ENCODE results near the gene SLC27A6.

The SLC27A6 gene

DNA sequence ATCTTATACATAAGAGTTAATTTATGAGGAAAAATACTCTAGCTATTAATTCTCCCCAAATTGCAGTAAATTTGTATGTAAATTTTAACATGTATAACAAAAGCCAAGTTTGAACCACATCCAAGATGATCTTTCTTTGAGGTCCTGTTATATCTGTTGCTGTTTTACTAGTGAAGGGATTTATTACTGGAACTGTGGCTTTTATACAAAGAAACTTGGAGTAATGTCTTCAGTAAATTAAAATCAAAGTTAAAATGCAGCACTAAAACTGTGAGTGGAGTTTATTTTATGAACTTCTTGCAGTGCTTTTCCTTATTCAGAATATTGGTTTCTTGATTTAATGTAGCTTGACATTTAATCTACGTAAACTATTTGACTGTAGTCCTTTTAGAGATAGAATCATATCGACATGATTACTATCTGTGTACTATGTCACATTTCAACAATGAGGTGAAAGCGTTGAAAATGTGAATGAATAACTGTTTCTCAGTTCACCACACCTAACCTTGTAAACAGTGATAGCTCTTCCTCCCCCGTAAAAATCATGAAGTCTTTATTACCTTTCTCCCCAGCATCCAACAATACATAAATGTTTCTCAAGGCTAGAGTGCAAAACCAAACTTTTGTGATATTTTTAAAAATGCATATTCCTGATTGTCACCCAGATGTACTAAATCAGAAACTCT is 76.1 kb downstream of the SLC27A6 start:
- TF ChIP-seq, protein P1, sequence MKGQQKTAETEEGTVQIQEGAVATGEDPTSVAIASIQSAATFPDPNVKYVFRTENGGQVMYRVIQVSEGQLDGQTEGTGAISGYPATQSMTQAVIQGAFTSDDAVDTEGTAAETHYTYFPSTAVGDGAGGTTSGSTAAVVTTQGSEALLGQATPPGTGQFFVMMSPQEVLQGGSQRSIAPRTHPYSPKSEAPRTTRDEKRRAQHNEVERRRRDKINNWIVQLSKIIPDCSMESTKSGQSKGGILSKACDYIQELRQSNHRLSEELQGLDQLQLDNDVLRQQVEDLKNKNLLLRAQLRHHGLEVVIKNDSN (IDR thresholded peaks at IDR 0.05) = no peak
- TF ChIP-seq ZBTB7A (IDR thresholded peaks at IDR 0.05; ENCODE audit: low read depth) (no peak), RAD21 (IDR thresholded peaks at IDR 0.05; ENCODE audit: low read depth) (no peak), EGR1 (IDR thresholded peaks at IDR 0.05) (no peak), TEAD4 (IDR thresholded peaks at IDR 0.05) (no peak), TAF1 (IDR thresholded peaks at IDR 0.05; ENCODE audit: low read depth) (no peak), YY1 (IDR thresholded peaks at IDR 0.05; ENCODE audit: low read depth) (no peak), FOXM1 (IDR thresholded peaks at IDR 0.05; ENCODE audit: borderline replicate concordance, low read depth) (no peak), CEBPB (IDR thresholded peaks at IDR 0.05) (no peak), EP300 (IDR thresholded peaks at IDR 0.05; ENCODE audit: borderline replicate concordance) (no peak), TCF12 (IDR thresholded peaks at IDR 0.05; ENCODE audit: low read depth) (no peak)
- TF ChIP-seq, protein P2, sequence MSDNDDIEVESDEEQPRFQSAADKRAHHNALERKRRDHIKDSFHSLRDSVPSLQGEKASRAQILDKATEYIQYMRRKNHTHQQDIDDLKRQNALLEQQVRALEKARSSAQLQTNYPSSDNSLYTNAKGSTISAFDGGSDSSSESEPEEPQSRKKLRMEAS (IDR thresholded peaks at IDR 0.05) = no peak
- TF ChIP-seq, protein P3, sequence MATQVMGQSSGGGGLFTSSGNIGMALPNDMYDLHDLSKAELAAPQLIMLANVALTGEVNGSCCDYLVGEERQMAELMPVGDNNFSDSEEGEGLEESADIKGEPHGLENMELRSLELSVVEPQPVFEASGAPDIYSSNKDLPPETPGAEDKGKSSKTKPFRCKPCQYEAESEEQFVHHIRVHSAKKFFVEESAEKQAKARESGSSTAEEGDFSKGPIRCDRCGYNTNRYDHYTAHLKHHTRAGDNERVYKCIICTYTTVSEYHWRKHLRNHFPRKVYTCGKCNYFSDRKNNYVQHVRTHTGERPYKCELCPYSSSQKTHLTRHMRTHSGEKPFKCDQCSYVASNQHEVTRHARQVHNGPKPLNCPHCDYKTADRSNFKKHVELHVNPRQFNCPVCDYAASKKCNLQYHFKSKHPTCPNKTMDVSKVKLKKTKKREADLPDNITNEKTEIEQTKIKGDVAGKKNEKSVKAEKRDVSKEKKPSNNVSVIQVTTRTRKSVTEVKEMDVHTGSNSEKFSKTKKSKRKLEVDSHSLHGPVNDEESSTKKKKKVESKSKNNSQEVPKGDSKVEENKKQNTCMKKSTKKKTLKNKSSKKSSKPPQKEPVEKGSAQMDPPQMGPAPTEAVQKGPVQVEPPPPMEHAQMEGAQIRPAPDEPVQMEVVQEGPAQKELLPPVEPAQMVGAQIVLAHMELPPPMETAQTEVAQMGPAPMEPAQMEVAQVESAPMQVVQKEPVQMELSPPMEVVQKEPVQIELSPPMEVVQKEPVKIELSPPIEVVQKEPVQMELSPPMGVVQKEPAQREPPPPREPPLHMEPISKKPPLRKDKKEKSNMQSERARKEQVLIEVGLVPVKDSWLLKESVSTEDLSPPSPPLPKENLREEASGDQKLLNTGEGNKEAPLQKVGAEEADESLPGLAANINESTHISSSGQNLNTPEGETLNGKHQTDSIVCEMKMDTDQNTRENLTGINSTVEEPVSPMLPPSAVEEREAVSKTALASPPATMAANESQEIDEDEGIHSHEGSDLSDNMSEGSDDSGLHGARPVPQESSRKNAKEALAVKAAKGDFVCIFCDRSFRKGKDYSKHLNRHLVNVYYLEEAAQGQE (IDR thresholded peaks at IDR 0.05; ENCODE audit: low read depth) = no peak

DNA sequence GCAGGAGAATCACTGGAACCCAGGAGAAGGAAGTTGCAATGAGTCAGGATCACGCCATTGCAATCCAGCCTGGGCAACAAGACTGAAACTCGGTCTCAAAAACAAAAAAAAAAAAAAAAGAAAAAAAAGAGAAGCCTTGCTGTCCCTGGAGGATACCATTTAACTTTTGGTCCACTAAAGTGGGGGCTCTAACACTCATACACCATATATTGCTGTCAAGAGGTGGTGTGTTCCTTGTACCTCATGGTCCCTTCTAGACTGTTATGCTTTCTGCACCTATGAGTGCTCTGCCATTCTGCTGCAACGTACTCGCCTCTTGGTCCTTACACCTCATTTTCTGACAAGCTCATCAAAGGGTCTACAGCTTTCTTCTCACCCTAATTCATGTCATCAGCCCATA is 77.0 kb downstream of the SLC27A6 start:
- TF ChIP-seq CEBPB (IDR thresholded peaks at IDR 0.05) = no peak

DNA sequence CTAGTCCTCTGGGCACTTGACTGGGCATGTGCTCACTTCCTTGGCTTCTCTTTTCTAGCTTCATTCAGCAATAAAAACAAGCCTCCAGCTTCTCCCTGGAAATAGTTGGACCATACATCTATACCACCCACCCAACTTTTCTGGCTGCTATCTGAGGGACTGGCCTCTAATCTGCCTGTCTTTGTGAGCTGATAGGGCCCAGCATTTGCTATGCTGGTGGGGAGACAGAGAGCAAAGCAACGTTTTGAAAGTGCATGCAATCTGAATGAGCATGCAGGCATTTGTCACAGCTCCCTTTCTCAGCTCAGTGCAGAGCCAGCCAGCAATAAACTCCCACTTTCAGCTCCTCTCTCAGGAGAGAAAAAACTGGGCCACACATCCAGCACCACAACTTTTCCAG is 78.6 kb downstream of the SLC27A6 start:
- TF ChIP-seq TCF12 (IDR thresholded peaks at IDR 0.05; ENCODE audit: low read depth) = no peak
- no peak for TF ChIP-seq TAF1 (IDR thresholded peaks at IDR 0.05; ENCODE audit: low read depth)
- TF ChIP-seq EGR1 (IDR thresholded peaks at IDR 0.05) = no peak
- TF ChIP-seq TEAD4 (IDR thresholded peaks at IDR 0.05) = no peak
- TF ChIP-seq NFIC (IDR thresholded peaks at IDR 0.05) = no peak
- no peak for TF ChIP-seq YY1 (IDR thresholded peaks at IDR 0.05; ENCODE audit: low read depth)
- no peak for TF ChIP-seq CREB1 (IDR thresholded peaks at IDR 0.05; ENCODE audit: low read depth)
- TF ChIP-seq RAD21 (IDR thresholded peaks at IDR 0.05; ENCODE audit: low read depth) = no peak
- TF ChIP-seq, protein P2 (IDR thresholded peaks at IDR 0.05) = no peak
- no peak for TF ChIP-seq FOXM1 (IDR thresholded peaks at IDR 0.05; ENCODE audit: borderline replicate concordance, low read depth)
- no peak for TF ChIP-seq CEBPB (IDR thresholded peaks at IDR 0.05)
- TF ChIP-seq, protein P1 (IDR thresholded peaks at IDR 0.05) = no peak
- no peak for TF ChIP-seq EP300 (IDR thresholded peaks at IDR 0.05; ENCODE audit: borderline replicate concordance)
- TF ChIP-seq ZBTB7A (IDR thresholded peaks at IDR 0.05; ENCODE audit: low read depth) = no peak
- TF ChIP-seq, protein P3 (IDR thresholded peaks at IDR 0.05; ENCODE audit: low read depth) = no peak

DNA sequence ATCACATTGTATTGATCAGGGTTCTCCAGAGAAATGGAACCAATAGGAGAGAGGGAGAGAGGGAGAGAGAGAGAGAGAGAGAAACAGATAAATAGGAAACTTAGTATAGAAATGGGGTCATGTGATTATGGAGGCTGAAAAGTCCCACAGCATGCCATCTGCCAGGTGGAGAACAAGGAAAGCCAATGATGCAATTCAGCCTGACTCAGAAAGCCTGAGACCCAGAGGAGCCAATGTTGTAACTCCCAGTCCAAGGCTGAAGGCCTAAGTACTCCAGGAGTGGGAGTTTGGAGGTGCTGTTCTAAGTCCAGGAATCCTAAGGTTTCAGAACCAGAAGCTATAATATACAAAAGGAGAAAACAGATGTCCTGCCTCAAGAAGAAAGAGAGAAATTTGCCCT is 80.9 kb downstream of the SLC27A6 start:
- TF ChIP-seq, protein P3 (IDR thresholded peaks at IDR 0.05; ENCODE audit: low read depth) = no peak
- no peak for TF ChIP-seq NFIC (IDR thresholded peaks at IDR 0.05)
- no peak for TF ChIP-seq CREB1 (IDR thresholded peaks at IDR 0.05; ENCODE audit: low read depth)
- no peak for TF ChIP-seq CEBPB (IDR thresholded peaks at IDR 0.05)
- no peak for TF ChIP-seq RAD21 (IDR thresholded peaks at IDR 0.05; ENCODE audit: low read depth)
- no peak for TF ChIP-seq EP300 (IDR thresholded peaks at IDR 0.05; ENCODE audit: borderline replicate concordance)
- no peak for TF ChIP-seq ZBTB7A (IDR thresholded peaks at IDR 0.05; ENCODE audit: low read depth)
- no peak for TF ChIP-seq TCF12 (IDR thresholded peaks at IDR 0.05; ENCODE audit: low read depth)
- TF ChIP-seq, protein P1 (IDR thresholded peaks at IDR 0.05) = no peak
- TF ChIP-seq TAF1 (IDR thresholded peaks at IDR 0.05; ENCODE audit: low read depth) = no peak
- TF ChIP-seq YY1 (IDR thresholded peaks at IDR 0.05; ENCODE audit: low read depth) = no peak
- no peak for TF ChIP-seq EGR1 (IDR thresholded peaks at IDR 0.05)
- TF ChIP-seq TEAD4 (IDR thresholded peaks at IDR 0.05) = no peak
- TF ChIP-seq, protein P2 (IDR thresholded peaks at IDR 0.05) = no peak
- no peak for TF ChIP-seq FOXM1 (IDR thresholded peaks at IDR 0.05; ENCODE audit: borderline replicate concordance, low read depth)
